Epithelial cell of umbilical artery (primary cell): Measurements from ENCODE around the gene OR52R1. TPM values are rescaled to one million over a fixed set of nuclear protein-coding genes. Genes with fewer than 3 reads are reported as not detected.

Source experiments
- total RNA-seq: library from RNA; depleted of rRNA; stranded (reverse); fragments of >200 nt; gene quantifications from 2 replicates; pipeline ENCODE4 v1.2.3, GENCODE V29; 2014

Gene OR52R1
- total RNA-seq = not detected in 2 replicates

GRCh38 chr11:4804280-4804679 lies at the start of gene OR52R1:
OR52R1 (minus strand) TSS chr11:4804380; CDS start chr11:4804380, 0 bp downstream.

GRCh38 chr11:4848908-4849532 lies 44.8 kb upstream of the OR52R1 start, which contains the start of gene OR51S1:
OR51S1 (minus strand) TSS chr11:4849208; CDS start chr11:4849208, 0 bp downstream.

GRCh38 chr11:4821021-4821420 lies 16.8 kb upstream of the OR52R1 start, which contains the start of gene OR51F2:
OR51F2 (plus strand) TSS chr11:4821321; CDS start chr11:4821422, 101 bp downstream.

GRCh38 chr11:4769838-4770237 lies 34.3 kb downstream of the OR52R1 start, which contains the start of gene OR51F1:
OR51F1 (minus strand) TSS chr11:4769938; CDS start chr11:4769938, 0 bp downstream.

Other genes starting within 250 kb of the OR52R1 start
- not detected in 2 replicates for gene OR52I2, start 222.6 kb downstream of the OR52R1 start, total RNA-seq
- gene OR52I1, start 210.3 kb downstream of the OR52R1 start, total RNA-seq = not detected in 2 replicates
- 11.4 and 20.1 TPM in 2 replicates for gene TRIM68, start 196.1 kb downstream of the OR52R1 start, total RNA-seq
- not detected in 2 replicates for gene OR51D1, start 166.9 kb downstream of the OR52R1 start, total RNA-seq
- gene OR51E1, start 160.4 kb downstream of the OR52R1 start, total RNA-seq = not detected in 2 replicates
- not detected in 2 replicates for gene OR51E2, start 106.5 kb downstream of the OR52R1 start, total RNA-seq
- gene MMP26, start 99.6 kb downstream of the OR52R1 start, total RNA-seq = not detected in 2 replicates
- gene OR51F1, start 34.4 kb downstream of the OR52R1 start, total RNA-seq = not detected in 2 replicates
- gene OR51F2, start 16.9 kb upstream of the OR52R1 start, total RNA-seq = not detected in 2 replicates
- not detected in 2 replicates for gene OR51S1, start 44.8 kb upstream of the OR52R1 start, total RNA-seq
- not detected in 2 replicates for gene OR51T1, start 77.5 kb upstream of the OR52R1 start, total RNA-seq
- gene OR51A7, start 99.4 kb upstream of the OR52R1 start, total RNA-seq = not detected in 2 replicates
- not detected in 2 replicates for gene OR51G2, start 115.0 kb upstream of the OR52R1 start, total RNA-seq
- gene OR51G1, start 120.0 kb upstream of the OR52R1 start, total RNA-seq = not detected in 2 replicates
- gene OR51A4, start 143.2 kb upstream of the OR52R1 start, total RNA-seq = not detected in 2 replicates
- gene OR51A2, start 151.3 kb upstream of the OR52R1 start, total RNA-seq = not detected in 2 replicates
- not detected in 2 replicates for gene OR51L1, start 190.5 kb upstream of the OR52R1 start, total RNA-seq
- not detected in 2 replicates for gene OR52J3, start 242.1 kb upstream of the OR52R1 start, total RNA-seq